ENCODE measurements around the gene MAN1C1.

The MAN1C1 gene

GRCh38 chr1:25800703-25801377 is 184.2 kb downstream of the MAN1C1 start:
- no peak for DNase-seq (ENCODE audit: low read depth in 2 of 2)

GRCh38 chr1:25802915-25803314 is 186.3 kb downstream of the MAN1C1 start:
- DNase-seq (ENCODE audit: low read depth in 2 of 2), result no peak

GRCh38 chr1:25803368-25803767 is 186.8 kb downstream of the MAN1C1 start:
- DNase-seq (ENCODE audit: low read depth in 2 of 2), result no peak

- no peak for DNase-seq (ENCODE audit: low read depth in 2 of 2)
These were observed 187.8 kb downstream of the MAN1C1 start for GRCh38 chr1:25804244-25804963.

GRCh38 chr1:25804964-25805862 is 188.6 kb downstream of the MAN1C1 start:
- no peak for DNase-seq (ENCODE audit: low read depth in 2 of 2)

GRCh38 chr1:25805863-25806225 is 189.3 kb downstream of the MAN1C1 start:
- no peak for DNase-seq (ENCODE audit: low read depth in 2 of 2)

GRCh38 chr1:25806418-25806817 is 189.8 kb downstream of the MAN1C1 start:
- DNase-seq (ENCODE audit: low read depth in 2 of 2), result no peak

GRCh38 chr1:25807480-25808390 is 191.1 kb downstream of the MAN1C1 start:
- no peak for DNase-seq (ENCODE audit: low read depth in 2 of 2)

- DNase-seq (ENCODE audit: low read depth in 2 of 2), result no peak
These were observed 192.1 kb downstream of the MAN1C1 start for GRCh38 chr1:25808481-25809244.

- DNase-seq (ENCODE audit: low read depth in 2 of 2), result no peak
These were observed 192.8 kb downstream of the MAN1C1 start for GRCh38 chr1:25809283-25809926.

- no peak for DNase-seq (ENCODE audit: low read depth in 2 of 2)
These were observed 193.3 kb downstream of the MAN1C1 start for GRCh38 chr1:25809929-25810328.

- DNase-seq (ENCODE audit: low read depth in 2 of 2), result no peak
These were observed 194.0 kb downstream of the MAN1C1 start for GRCh38 chr1:25810341-25811299.

GRCh38 chr1:25811384-25812082 is 194.9 kb downstream of the MAN1C1 start:
- no peak for DNase-seq (ENCODE audit: low read depth in 2 of 2)

GRCh38 chr1:25813071-25813733 is 196.6 kb downstream of the MAN1C1 start:
- no peak for DNase-seq (ENCODE audit: low read depth in 2 of 2)

GRCh38 chr1:25813734-25814471 is 197.3 kb downstream of the MAN1C1 start:
- DNase-seq (ENCODE audit: low read depth in 2 of 2), result no peak

GRCh38 chr1:25814549-25815087 is 198.0 kb downstream of the MAN1C1 start:
- DNase-seq (ENCODE audit: low read depth in 2 of 2), result no peak

All from fibroblast of skin of left quadriceps (primary cell).